Loucy (cell line): ENCODE results near the gene LRRC14B.

Experiments
- H2AFZ ChIP-seq: fragments of 200-600 bp; sonication (generic); 2 replicates; pipeline ENCODE4 v1.6.0; 2016; ENCODE audit warnings: antibody characterized with exemption, mild to moderate bottlenecking, low read length, moderate library complexity
- H3F3A ChIP-seq: fragments of 200-600 bp; 2 replicates; pipeline ENCODE4 v1.6.0; 2016; ENCODE audit warnings: antibody characterized with exemption, low read depth, mild to moderate bottlenecking
- H3K27me3 ChIP-seq: fragments of 200-600 bp; sonication (generic); 2 replicates; pipeline ENCODE4 v1.6.1; 2014; ENCODE audit warnings: low read length, mild to moderate bottlenecking; ENCODE audit not compliant: insufficient read depth, poor library complexity, severe bottlenecking
- H3K36me3 ChIP-seq: fragments of 200-600 bp; sonication (generic); 2 replicates; pipeline ENCODE4 v1.6.1; 2016; ENCODE audit warnings: low read length; ENCODE audit not compliant: insufficient read depth
- H3K4me1 ChIP-seq: fragments of 200-600 bp; sonication (generic); 2 replicates; pipeline ENCODE4 v1.5.1; 2014; ENCODE audit warnings: low read length, mild to moderate bottlenecking; ENCODE audit not compliant: insufficient read depth, poor library complexity, severe bottlenecking
- H3K4me2 ChIP-seq: fragments of 200-600 bp; sonication (generic); 2 replicates; pipeline ENCODE4 v1.6.0; 2014; ENCODE audit warnings: antibody characterized with exemption, low read length, low read depth, mild to moderate bottlenecking; ENCODE audit not compliant: poor library complexity, severe bottlenecking
- H3K4me3 ChIP-seq: fragments of 200-600 bp; sonication (generic); 2 replicates; pipeline ENCODE4 v1.5.1; 2014; ENCODE audit warnings: low read length, mild to moderate bottlenecking, mixed read lengths; ENCODE audit not compliant: poor library complexity, severe bottlenecking
- H3K79me2 ChIP-seq: fragments of 200-600 bp; sonication (generic); 2 replicates; pipeline ENCODE4 v1.6.1; 2014; ENCODE audit warnings: low read length; ENCODE audit not compliant: insufficient read depth
- H3K9ac ChIP-seq: fragments of 200-600 bp; sonication (generic); 2 replicates; pipeline ENCODE4 v1.6.0; 2014; ENCODE audit warnings: mild to moderate bottlenecking, low read depth, low read length, moderate library complexity; ENCODE audit not compliant: poor library complexity, severe bottlenecking
- H3K9me2 ChIP-seq: fragments of 200-600 bp; sonication (generic); replicated peaks from 2 replicates; pipeline ENCODE4 v1.6.1; 2016; ENCODE audit warnings: low read depth, low read length, mixed read lengths
- H3K9me3 ChIP-seq: fragments of 200-600 bp; sonication (generic); 2 replicates; pipeline ENCODE4 v1.6.1; 2014; ENCODE audit warnings: mild to moderate bottlenecking, antibody characterized with exemption, low read length, low read depth; ENCODE audit not compliant: insufficient read depth
- H4K20me1 ChIP-seq: fragments of 200-600 bp; sonication (generic); 2 replicates; pipeline ENCODE4 v1.6.0; 2014; ENCODE audit warnings: antibody characterized with exemption, low read length, mild to moderate bottlenecking; ENCODE audit not compliant: insufficient read depth, poor library complexity, severe bottlenecking
- CTCF ChIP-seq: fragments of 200-600 bp; sonication (generic); conservative IDR thresholded peaks from 2 replicates; pipeline ENCODE4 v1.5.1; 2014; ENCODE audit warnings: mild to moderate bottlenecking, antibody characterized with exemption, low read length
- EZH2phosphoT487 ChIP-seq: fragments of 200-600 bp; IDR thresholded peaks from 2 replicates; pipeline ENCODE4 v1.6.1; 2018; ENCODE audit warnings: antibody characterized with exemption, mild to moderate bottlenecking, moderate library complexity, borderline replicate concordance

Gene LRRC14B

DNA sequence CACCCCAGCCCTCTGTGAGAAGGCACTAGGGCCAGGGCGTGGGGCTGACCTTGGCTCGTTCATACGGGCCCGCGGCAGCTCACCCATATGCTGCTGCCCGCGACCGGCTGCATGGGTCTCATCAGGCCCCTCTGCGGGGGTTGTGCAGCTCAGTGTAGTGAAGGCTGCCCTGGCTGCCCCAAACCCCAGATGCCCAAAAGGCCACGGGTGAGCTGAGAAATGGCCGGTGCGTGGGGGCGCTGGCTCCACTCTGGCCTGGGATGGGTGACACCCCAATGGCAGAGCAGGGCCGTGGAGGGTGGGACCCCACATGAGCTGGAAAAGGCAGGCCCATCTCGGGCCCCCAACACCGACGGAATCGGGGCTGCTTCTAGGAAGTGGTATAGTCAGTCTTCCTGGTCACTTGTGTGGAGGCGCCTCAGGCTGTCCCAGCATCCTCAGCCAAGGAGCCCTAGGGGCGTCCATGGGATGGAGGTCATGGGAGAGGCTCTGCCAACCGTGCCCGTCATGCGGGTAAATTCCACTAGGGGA is 19.4 kb upstream of the LRRC14B start:
- no peak for TF ChIP-seq EZH2phosphoT487
- TF ChIP-seq CTCF, result no peak
- no peaks in the 10 kb centered on the region for H3K79me2 ChIP-seq
- H3F3A ChIP-seq, result no peaks in the 10 kb centered on the region
- no peak overlapping the region for H2AFZ ChIP-seq
- no peaks in the 10 kb centered on the region for H3K4me1 ChIP-seq
- H3K9me3 ChIP-seq, result no peaks in the 10 kb centered on the region
- no peaks in the 10 kb centered on the region for H3K9me2 ChIP-seq
- H3K4me2 ChIP-seq, result no peak overlapping the region
- H3K27me3 ChIP-seq, result no peaks in the 10 kb centered on the region
- H3K9ac ChIP-seq, result no peak overlapping the region
- no peak overlapping the region for H3K4me3 ChIP-seq
- no peaks in the 10 kb centered on the region for H4K20me1 ChIP-seq
- H3K36me3 ChIP-seq, result no peaks in the 10 kb centered on the region

DNA sequence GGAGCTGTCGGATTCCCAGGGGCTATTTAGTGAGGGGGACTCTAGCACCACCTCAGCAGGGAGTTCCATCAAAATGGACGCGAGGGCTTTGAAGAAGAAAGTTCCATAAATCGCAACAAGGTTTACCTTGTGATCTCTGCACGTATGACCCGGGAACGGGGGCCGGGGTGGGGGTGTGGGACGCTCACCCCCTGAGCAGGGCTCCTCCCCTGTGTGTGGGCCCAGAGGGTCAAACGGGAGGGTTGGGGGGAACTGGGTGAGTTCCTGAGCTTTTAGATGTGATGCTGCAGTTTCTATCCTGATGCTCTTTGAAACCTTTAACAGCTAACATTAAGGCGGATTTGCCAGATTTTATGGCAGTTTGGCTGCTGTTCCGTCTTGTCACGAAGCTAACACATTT is 18.9 kb upstream of the LRRC14B start:
- Histone ChIP-seq H3K9me3 (no peaks in the 10 kb centered on the region), H3K9ac (no peak overlapping the region), H3K27me3 (no peaks in the 10 kb centered on the region), H4K20me1 (no peaks in the 10 kb centered on the region), H3K4me1 (no peaks in the 10 kb centered on the region), H2AFZ (no peak overlapping the region), H3K79me2 (no peaks in the 10 kb centered on the region), H3K9me2 (no peaks in the 10 kb centered on the region), H3F3A (no peaks in the 10 kb centered on the region), H3K36me3 (no peaks in the 10 kb centered on the region), H3K4me3 (no peak overlapping the region), H3K4me2 (no peak overlapping the region)
- TF ChIP-seq EZH2phosphoT487 (no peak), CTCF (no peak)

GRCh38 chr5:172841-173251 is 18.4 kb upstream of the LRRC14B start:
- no peaks in the 10 kb centered on the region for H3K9me2 ChIP-seq
- H3F3A ChIP-seq, result no peaks in the 10 kb centered on the region
- H3K27me3 ChIP-seq, result no peaks in the 10 kb centered on the region
- no peaks in the 10 kb centered on the region for H3K79me2 ChIP-seq
- H4K20me1 ChIP-seq, result no peaks in the 10 kb centered on the region
- no peaks in the 10 kb centered on the region for H3K36me3 ChIP-seq
- TF ChIP-seq CTCF (no peak), EZH2phosphoT487 (no peak)
- H2AFZ ChIP-seq, result no peak overlapping the region
- H3K4me3 ChIP-seq, result no peak overlapping the region
- no peak overlapping the region for H3K9ac ChIP-seq
- H3K4me1 ChIP-seq, result no peaks in the 10 kb centered on the region
- no peak overlapping the region for H3K4me2 ChIP-seq
- no peaks in the 10 kb centered on the region for H3K9me3 ChIP-seq
